K562 (cell line): ENCODE results near the gene TOGARAM2. TPM values are rescaled to one million over a fixed set of nuclear protein-coding genes. Genes with fewer than 3 reads are reported as not detected.

Source experiments
- ATAC-seq: fragments of 200-7000 bp; cut with Tn5 transposase; 3 replicates; pipeline ENCODE4 v1.9.1; 2020; ENCODE audit warnings: moderate library complexity
- BruUV-seq: library from RNA; stranded (reverse); fragments of 400-500 nt; replicated peaks from 2 replicates; lab custom pipeline; 2021; lab: Mats Ljungman, UMichigan
- CTCF ChIA-PET: fragments of 300-600 bp; formaldehyde crosslinking; extraction: SDS; loops from one replicate; lab custom pipeline; 2021; ENCODE audit warnings: low intra/inter-chr PET ratio; lab: Yijun Ruan, JAX
- POLR2A ChIA-PET: fragments of 300-600, 350-650 bp; sonication (Branson Sonifier 250); formaldehyde crosslinking; extraction: SDS; loops from one replicate; lab custom pipeline; 2021; ENCODE audit warnings: antibody characterized with exemption, inconsistent platforms; lab: Yijun Ruan, JAX
- DNase-seq, 4 experiments: peaks; one replicate each; pipeline versions ENCODE4 v3.0.0 to v3.0.0-alpha.2; 2011 to 2018; ENCODE audit warnings: low spot score in 3 of 4, mixed read lengths in 3 of 4; ENCODE audit errors: extremely low read depth in 1 of 4
- FAIRE-seq: peaks from 2 replicates; lab custom pipeline; 2011; peaks lifted over from hg19 to GRCh38; lab: Jason Lieb, UNC
- H2AFZ ChIP-seq: 2 replicates; pipeline ENCODE4 v1.6.0; 2011; ENCODE audit warnings: low read depth, low read length, control low read depth, inconsistent platforms
- H3K27ac ChIP-seq: fragments of 200-600 bp; 3 replicates; pipeline ENCODE4 v1.8.0; 2011; ENCODE audit warnings: low read depth, mild to moderate bottlenecking, control low read depth, inconsistent platforms, low read length, moderate library complexity, mixed read lengths; ENCODE audit errors: extremely low read depth
- H3K27me3 ChIP-seq, 2 experiments: fragments of 300-600 bp in 1 of 2; 2 replicates in 1 of 2; 3 replicates in 1 of 2; pipeline versions ENCODE4 v1.6.0 to v1.8.0; 2011; ENCODE audit warnings: inconsistent platforms in 2 of 2, low read length in 2 of 2, mild to moderate bottlenecking in 1 of 2, mixed read lengths in 1 of 2, moderate library complexity in 1 of 2; ENCODE audit not compliant: control insufficient read depth in 2 of 2, insufficient read depth in 2 of 2
- H3K36me3 ChIP-seq: fragments of 300-600 bp; 3 replicates; pipeline ENCODE4 v1.8.0; 2011; ENCODE audit warnings: mild to moderate bottlenecking, low read length, inconsistent platforms; ENCODE audit not compliant: control insufficient read depth, insufficient read depth
- H3K4me1 ChIP-seq, 2 experiments: fragments of 200-600 bp in 1 of 2; replicated peaks in 1 of 2; 2 replicates in 1 of 2; 3 replicates in 1 of 2; pipeline versions ENCODE4 v1.5.1 to v1.8.0; 2011; ENCODE audit warnings: inconsistent platforms in 2 of 2, low read length in 2 of 2, mild to moderate bottlenecking in 1 of 2, mixed read lengths in 1 of 2, moderate library complexity in 1 of 2; ENCODE audit not compliant: control insufficient read depth in 2 of 2, insufficient read depth in 2 of 2
- H3K4me2 ChIP-seq: 2 replicates; pipeline ENCODE4 v1.6.1; 2011; ENCODE audit warnings: low read length, control low read depth, inconsistent platforms, mixed read lengths; ENCODE audit not compliant: insufficient read depth
- H3K4me3 ChIP-seq: fragments of 200-600 bp; sonication (generic), shearing (Covaris generic); 2 replicates; pipeline ENCODE4 v1.5.1; 2016; ENCODE audit warnings: control low read depth, inconsistent platforms
- H3K79me2 ChIP-seq: fragments of 200-600 bp; 3 replicates; pipeline ENCODE4 v1.8.0; 2011; ENCODE audit warnings: low read length, inconsistent platforms; ENCODE audit not compliant: control insufficient read depth, insufficient read depth
- H3K9ac ChIP-seq, 2 experiments: 2 replicates each; pipeline versions ENCODE4 v1.6.0 to v1.6.1; 2011; ENCODE audit warnings: low read depth in 2 of 2, low read length in 2 of 2, control low read depth in 1 of 2, inconsistent platforms in 1 of 2, mild to moderate bottlenecking in 1 of 2, mixed read lengths in 1 of 2; ENCODE audit not compliant: insufficient read depth in 1 of 2
- H3K9me1 ChIP-seq: one replicate; pipeline ENCODE4 v1.6.0; 2011; ENCODE audit warnings: inconsistent platforms, mild to moderate bottlenecking, low read length, moderate library complexity; ENCODE audit not compliant: control insufficient read depth, insufficient read depth
- H3K9me3 ChIP-seq: replicated peaks from 2 replicates; pipeline ENCODE4 v1.5.1; 2011; ENCODE audit warnings: low read depth, low read length, inconsistent platforms; ENCODE audit not compliant: control insufficient read depth, insufficient read depth
- H4K20me1 ChIP-seq: replicated peaks from 2 replicates; pipeline ENCODE4 v1.6.1; 2011; ENCODE audit warnings: low read length, inconsistent platforms, mixed read lengths; ENCODE audit not compliant: control insufficient read depth, insufficient read depth
- BCOR ChIP-seq: fragments of 450-650 bp; IDR thresholded peaks from 2 replicates; pipeline ENCODE4 v1.6.1; 2016
- C11orf30 ChIP-seq: fragments of 450-650 bp; IDR thresholded peaks from 2 replicates; pipeline ENCODE4 v1.6.1; 2016; ENCODE audit warnings: low read depth, mild to moderate bottlenecking
- CAMTA2 ChIP-seq: fragments of 250-450 bp; sonication (Bioruptor Pico); conservative IDR thresholded peaks from 2 replicates; pipeline ENCODE4 v1.5.1; 2022
- DDX20 ChIP-seq: fragments of 450-650 bp; IDR thresholded peaks from 2 replicates; pipeline ENCODE4 v1.6.1; 2016; ENCODE audit warnings: missing genetic modification characterization, low read depth, mild to moderate bottlenecking, missing compliant biosample characterization, moderate library complexity
- FOXJ2 ChIP-seq: fragments of 200-800 bp; sonication (Bioruptor generic); IDR thresholded peaks from 2 replicates; pipeline ENCODE4 v1.6.1; 2016; ENCODE audit warnings: missing genetic modification characterization, missing compliant biosample characterization
- FOXP1 ChIP-seq: sonication (generic); formaldehyde crosslinking; IDR thresholded peaks from 2 replicates; pipeline ENCODE4 v1.8.0; 2022; ENCODE audit warnings: mild to moderate bottlenecking, missing genetic modification reagents
- HLTF ChIP-seq: fragments of 450-650 bp; IDR thresholded peaks from 2 replicates; pipeline ENCODE4 v1.6.1; 2016
- HMG20A ChIP-seq: fragments of 450-650 bp; formaldehyde crosslinking; conservative IDR thresholded peaks from 2 replicates; pipeline ENCODE4 v1.4.0; 2020; ENCODE audit warnings: mild to moderate bottlenecking, mixed read lengths
- KLF16 ChIP-seq: IDR thresholded peaks from 2 replicates; pipeline ENCODE4 v1.6.1; 2016; ENCODE audit warnings: antibody characterized with exemption
- MTF1 ChIP-seq: fragments of 250-450 bp; sonication (Bioruptor Pico); IDR thresholded peaks from 2 replicates; pipeline ENCODE4 v1.9.0; 2021; ENCODE audit warnings: moderate library complexity, mild to moderate bottlenecking, inconsistent platforms, borderline replicate concordance
- NONO ChIP-seq, 2 experiments: fragments of 200-400 bp in 1 of 2; fragments of 450-650 bp in 1 of 2; formaldehyde crosslinking in 1 of 2; IDR thresholded peaks; 2 replicates each; pipeline ENCODE4 v1.6.1; 2017; ENCODE audit warnings: low read depth in 2 of 2, mild to moderate bottlenecking in 2 of 2, moderate library complexity in 2 of 2, low read length in 1 of 2
- PCBP1 ChIP-seq: fragments of 200-400 bp; formaldehyde crosslinking; IDR thresholded peaks from 2 replicates; pipeline ENCODE4 v1.6.1; 2018; ENCODE audit warnings: mild to moderate bottlenecking, low read depth, low read length; ENCODE audit not compliant: poor library complexity, severe bottlenecking
- PHTF2 ChIP-seq: fragments of 250-450 bp; sonication (Bioruptor Pico); IDR thresholded peaks from 2 replicates; pipeline ENCODE4 v1.5.0; 2021; ENCODE audit warnings: mild to moderate bottlenecking
- RFX5 ChIP-seq: IDR thresholded peaks from 2 replicates; pipeline ENCODE4 v1.6.1; 2011; ENCODE audit warnings: low read depth, mild to moderate bottlenecking, improper control_type of control experiment, low read length
- RHOXF2B ChIP-seq: fragments of 250-450 bp; sonication (Bioruptor Pico); conservative IDR thresholded peaks from 2 replicates; pipeline ENCODE4 v1.5.1; 2021
- TAF15 ChIP-seq: fragments of 200-400 bp; formaldehyde crosslinking; IDR thresholded peaks from 2 replicates; pipeline ENCODE4 v1.6.1; 2017; ENCODE audit warnings: mild to moderate bottlenecking, low read depth, low read length, moderate library complexity
- TRIM24 ChIP-seq, 2 experiments: fragments of 450-650 bp; IDR thresholded peaks; 2 replicates each; pipeline ENCODE4 v1.6.1; 2016
- ZNF175 ChIP-seq: fragments of 200-800 bp; sonication (Bioruptor generic); IDR thresholded peaks from 2 replicates; pipeline ENCODE4 v1.6.1; 2016; ENCODE audit warnings: low read depth, mild to moderate bottlenecking, missing genetic modification characterization, missing compliant biosample characterization
- ZNF431 ChIP-seq: sonication (generic); formaldehyde crosslinking; IDR thresholded peaks from 2 replicates; pipeline ENCODE4 v1.8.0; 2022; ENCODE audit warnings: mild to moderate bottlenecking, missing genetic modification reagents
- WGBS: fragments of 100-300 bp; shearing (Covaris generic); methylation state at CpG from one replicate; pipeline ENCODE4 v1.1.6; 2016; ENCODE audit warnings: low coverage, mixed read lengths; ENCODE audit not compliant: insufficient coverage; ENCODE audit errors: missing lambda C conversion rate; 5-methylcytosine and 5-hydroxymethylcytosine counted together
- in situ Hi-C: fragments of 300-500 bp; cut with MboI; formaldehyde crosslinking; loops from 4 replicates; pipeline ENCODE4 v1.15.0; 2018; ENCODE audit warnings: inconsistent platforms, mixed read lengths
- intact Hi-C: fragments of 100-400 bp; cut with micrococcal nuclease; formaldehyde crosslinking; loops from 2 replicates; pipeline ENCODE4 v1.14.2; 2022
- polyA plus RNA-seq, 8 experiments: library from polyadenylated mRNA; depleted of rRNA in 4 of 8; stranded (reverse) in 5 of 8; unstranded in 3 of 8; fragments of >200 nt; fragmentation: Nextera tagmentation in 2 of 8; fragmentation: Illumina TruSeq in 1 of 8; extraction: Ambion mirVana in 2 of 8; extraction: Trizol in 1 of 8; gene quantifications; 2 replicates each; pipeline versions ENCODE4 v1.2.1 to v1.2.3, GENCODE V29; 2011 to 2014; ENCODE audit warnings: inconsistent platforms in 1 of 8, missing spikeins in 1 of 8
- total RNA-seq, 7 experiments: library from RNA; depleted of rRNA in 6 of 7; stranded (reverse); fragments of >200 nt in 6 of 7; fragmentation: Illumina TruSeq in 2 of 7; extraction: Trizol in 2 of 7; gene quantifications; 2 replicates each; pipeline versions ENCODE4 v1.2.1 to v1.2.3, GENCODE V29; 2011 to 2021; ENCODE audit warnings: low replicate concordance in 1 of 7
- TF ChIP-seq, protein P1 (sequence below): sonication (generic); formaldehyde crosslinking; IDR thresholded peaks from 2 replicates; pipeline ENCODE4 v1.8.0; 2022; ENCODE audit warnings: mild to moderate bottlenecking, missing genetic modification reagents

Gene TOGARAM2
- total and polyA plus RNA-seq, 9 of the 15 experiments (the other 6 are each of a cell fraction or from before 2014, with no cell fraction given) = not detected

DNA sequence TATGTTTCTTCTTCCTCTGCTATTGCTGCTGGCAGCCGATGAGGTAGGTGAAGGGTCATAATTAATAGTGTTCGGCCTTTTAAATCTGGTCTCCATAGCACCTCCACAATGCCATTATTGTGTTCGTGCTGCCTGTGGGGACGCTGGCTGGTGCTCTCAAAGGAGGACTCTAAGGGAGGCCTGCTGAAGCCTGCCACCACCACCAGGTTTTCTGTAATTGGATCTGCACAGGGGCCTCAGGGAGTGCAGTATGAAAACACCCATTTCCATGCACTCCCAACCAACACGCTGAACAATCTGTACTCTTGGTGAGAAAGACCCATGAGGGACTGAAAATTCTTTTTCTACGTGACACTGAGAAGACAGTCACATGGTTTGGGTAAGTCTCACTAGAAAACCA, 116.5 kb downstream of the TOGARAM2 start:
- in situ Hi-C loops (no loop called here), intact Hi-C loops (no loop called here)
- WGBS = 0% methylated on average over 6 of the region's 6 CpGs
- CTCF ChIA-PET = no interaction called here
- Histone ChIP-seq H3K79me2 (no peaks in the 10 kb centered on the region), H3K4me1 (no peaks in the 10 kb centered on the region), H3K4me3 (no peak overlapping the region), H4K20me1 (no peaks in the 10 kb centered on the region), H3K36me3 (no peaks in the 10 kb centered on the region), H3K27ac (no peak overlapping the region), H3K9me3 (no peaks in the 10 kb centered on the region), H3K4me2 (no peak overlapping the region), H3K9me1 (no peaks in the 10 kb centered on the region), H3K27me3 (peaks cover 12 to 26% of the 10 kb centered on the region in 2 experiments; a peak in 4 of 5 replicates), H2AFZ (no peak overlapping the region), H3K9ac (no peak overlapping the region)
- TF ChIP-seq ZNF431 (CRISPR knock-in tag) (no peak), KLF16 (no peak), HLTF (no peak), NONO (IDR thresholded peaks at IDR 0.05; ENCODE audit: low read depth in 2 of 2, low read length in 1 of 2) (no peak), C11orf30 (no peak), MTF1 (no peak), TRIM24 (IDR thresholded peaks at IDR 0.05) (no peak), FOXP1 (CRISPR knock-in tag) (no peak), CAMTA2 (CRISPR knock-in tag) (no peak), PCBP1 (no peak), RHOXF2B (CRISPR knock-in tag) (no peak), TAF15 (no peak), BCOR (no peak), DDX20 (tag) (no peak), HMG20A (CRISPR knock-in tag) (no peak), FOXJ2 (tag) (no peak), RFX5 (no peak), PHTF2 (CRISPR knock-in tag) (no peak), ZNF175 (CRISPR knock-in tag) (no peak)
- TF ChIP-seq, protein P1, sequence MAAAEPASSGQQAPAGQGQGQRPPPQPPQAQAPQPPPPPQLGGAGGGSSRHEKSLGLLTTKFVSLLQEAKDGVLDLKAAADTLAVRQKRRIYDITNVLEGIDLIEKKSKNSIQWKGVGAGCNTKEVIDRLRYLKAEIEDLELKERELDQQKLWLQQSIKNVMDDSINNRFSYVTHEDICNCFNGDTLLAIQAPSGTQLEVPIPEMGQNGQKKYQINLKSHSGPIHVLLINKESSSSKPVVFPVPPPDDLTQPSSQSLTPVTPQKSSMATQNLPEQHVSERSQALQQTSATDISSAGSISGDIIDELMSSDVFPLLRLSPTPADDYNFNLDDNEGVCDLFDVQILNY (CRISPR knock-in tag) = no peak
- POLR2A ChIA-PET = no interaction called here
- ATAC-seq (no peak; the same call in 2 of the 3 replicates), FAIRE-seq (no peak), DNase-seq (no peak)
- BruUV-seq = no TSS peak
